Endothelial cell of umbilical vein (primary cell): Measurements from ENCODE around the gene MIPEP. TPM values are rescaled to one million over a fixed set of nuclear protein-coding genes. Genes with fewer than 3 reads are reported as not detected.

Source experiments
- BruUV-seq: library from RNA; stranded (reverse); fragments of 400-500 nt; replicated peaks from 2 replicates; lab custom pipeline; 2021; lab: Mats Ljungman, UMichigan
- CTCF ChIA-PET: fragments of 300-600, 350-600 bp; sonication (Branson Sonifier 250); formaldehyde crosslinking; loops from one replicate; lab custom pipeline; 2021; ENCODE audit warnings: antibody characterized with exemption, inconsistent platforms; lab: Charles Lee
- POLR2A ChIA-PET: fragments of 300-600, 350-600 bp; sonication (Branson Sonifier 250); formaldehyde crosslinking; loops from one replicate; lab custom pipeline; 2021; ENCODE audit warnings: antibody characterized with exemption, inconsistent platforms; lab: Charles Lee
- DNase-seq: peaks from one replicate; pipeline ENCODE4 v3.0.0-alpha.2; 2011; ENCODE audit warnings: low read depth, low spot score
- FAIRE-seq: peaks from 2 replicates; lab custom pipeline; 2011; peaks lifted over from hg19 to GRCh38; lab: Jason Lieb, UNC
- H2AFZ ChIP-seq: 2 replicates; pipeline ENCODE4 v1.6.0; 2012; ENCODE audit warnings: low read depth, low read length, control low read depth, inconsistent platforms
- H3K27ac ChIP-seq: 2 replicates; pipeline ENCODE4 v1.5.1; 2011; ENCODE audit warnings: low read depth, mild to moderate bottlenecking, control low read depth, low read length, moderate library complexity; ENCODE audit not compliant: insufficient read depth
- H3K27me3 ChIP-seq, 2 experiments: 2 replicates each; pipeline versions ENCODE4 v1.6.0 to v1.6.1; 2011; ENCODE audit warnings: low read length in 2 of 2, mixed read lengths in 1 of 2; ENCODE audit not compliant: control insufficient read depth in 2 of 2, insufficient read depth in 2 of 2
- H3K36me3 ChIP-seq, 2 experiments: 2 replicates in 1 of 2; 3 replicates in 1 of 2; pipeline ENCODE4 v1.5.1; 2011; ENCODE audit warnings: low read length in 2 of 2, mild to moderate bottlenecking in 1 of 2, moderate library complexity in 1 of 2; ENCODE audit not compliant: control insufficient read depth in 2 of 2, insufficient read depth in 2 of 2; ENCODE audit errors: extremely low read depth in 1 of 2
- H3K4me1 ChIP-seq: 3 replicates; pipeline ENCODE4 v1.5.1; 2011; ENCODE audit warnings: mild to moderate bottlenecking, low read length; ENCODE audit not compliant: control insufficient read depth, insufficient read depth; ENCODE audit errors: extremely low read depth
- H3K4me2 ChIP-seq: 2 replicates; pipeline ENCODE4 v1.6.1; 2011; ENCODE audit warnings: low read length, control low read depth, mixed read lengths; ENCODE audit not compliant: insufficient read depth
- H3K4me3 ChIP-seq, 3 experiments: fragments of 200-600 bp in 1 of 3; sonication (generic), shearing (Covaris generic) in 1 of 3; replicated peaks in 1 of 3; 2 replicates each; pipeline ENCODE4 v1.5.1; 2011 to 2016; ENCODE audit warnings: control low read depth in 3 of 3, low read length in 3 of 3, mild to moderate bottlenecking in 2 of 3, inconsistent platforms in 1 of 3, low read depth in 1 of 3, moderate library complexity in 1 of 3; ENCODE audit not compliant: insufficient read depth in 1 of 3
- H3K79me2 ChIP-seq: 2 replicates; pipeline ENCODE4 v1.6.0; 2012; ENCODE audit warnings: low read length, inconsistent platforms; ENCODE audit not compliant: control insufficient read depth, insufficient read depth
- H3K9ac ChIP-seq: replicated peaks from 2 replicates; pipeline ENCODE3; 2011; ENCODE audit warnings: low read length, control low read depth; ENCODE audit not compliant: insufficient read depth; ENCODE audit errors: extremely low read depth
- H3K9me1 ChIP-seq: replicated peaks from 3 replicates; pipeline ENCODE4 v1.6.0; 2011; ENCODE audit warnings: mild to moderate bottlenecking, low read length; ENCODE audit not compliant: control insufficient read depth, insufficient read depth; ENCODE audit errors: extremely low read depth
- H3K9me3 ChIP-seq: replicated peaks from 2 replicates; pipeline ENCODE4 v1.5.1; 2012; ENCODE audit warnings: low read length, inconsistent platforms; ENCODE audit not compliant: control insufficient read depth, insufficient read depth
- H4K20me1 ChIP-seq: replicated peaks from 2 replicates; pipeline ENCODE3; 2011; ENCODE audit warnings: mild to moderate bottlenecking, low read length; ENCODE audit not compliant: control insufficient read depth, insufficient read depth; ENCODE audit errors: extremely low read depth
- CTCF ChIP-seq, 2 donors: IDR thresholded peaks; 1 replicate in 1 of 2; 2 replicates in 1 of 2; pipeline ENCODE4 v1.5.1; 2011; ENCODE audit warnings: low read length in 2 of 2, mild to moderate bottlenecking in 2 of 2, moderate library complexity in 2 of 2, control low read depth in 1 of 2, inconsistent platforms in 1 of 2, low read depth in 1 of 2; ENCODE audit not compliant: insufficient read depth in 1 of 2; ENCODE audit errors: extremely low read depth in 1 of 2
- EZH2 ChIP-seq: IDR thresholded peaks from 2 replicates; pipeline ENCODE4 v1.6.1; 2012; ENCODE audit warnings: borderline replicate concordance, low read depth, mild to moderate bottlenecking, moderate library complexity, low read length, inconsistent platforms; ENCODE audit not compliant: severe bottlenecking
- FOS ChIP-seq: IDR thresholded peaks from 2 replicates; pipeline ENCODE4 v1.6.1; 2011; ENCODE audit warnings: mild to moderate bottlenecking, low read length, moderate library complexity, borderline replicate concordance; ENCODE audit not compliant: insufficient read depth
- GATA2 ChIP-seq: IDR thresholded peaks from 2 replicates; pipeline ENCODE4 v1.7.0; 2011; ENCODE audit warnings: low read depth, mild to moderate bottlenecking, moderate library complexity, mixed read lengths, low read length; ENCODE audit not compliant: insufficient read length, insufficient read depth
- JUN ChIP-seq: IDR thresholded peaks from 2 replicates; pipeline ENCODE4 v1.6.1; 2011; ENCODE audit warnings: borderline replicate concordance, low read depth; ENCODE audit not compliant: insufficient read length, insufficient read depth
- MAX ChIP-seq: IDR thresholded peaks from 2 replicates; pipeline ENCODE4 v1.6.1; 2011; ENCODE audit not compliant: insufficient read depth, insufficient read length
- POLR2A ChIP-seq: IDR thresholded peaks from 2 replicates; pipeline ENCODE4 v1.6.1; 2012; ENCODE audit warnings: low read depth, mild to moderate bottlenecking, control low read depth, low read length
- dilution Hi-C: fragments of 300-500 bp; cut with MboI; formaldehyde crosslinking; loops from one replicate; pipeline ENCODE4 v1.15.0; 2019; ENCODE audit warnings: low sequenced_read_pairs; ENCODE audit not compliant: extremely low pct_ligation_motif_present
- intact Hi-C: fragments of 100-400 bp; cut with micrococcal nuclease; formaldehyde crosslinking; loops from one replicate; pipeline ENCODE4 v1.10.0; 2022
- polyA plus RNA-seq, 4 experiments: library from polyadenylated mRNA; depleted of rRNA in 3 of 4; stranded (reverse) in 3 of 4; unstranded in 1 of 4; fragments of >200 nt; gene quantifications; 2 replicates each; pipeline versions ENCODE4 v1.2.1 to v1.2.3, GENCODE V29; 2011 to 2012; ENCODE audit warnings: missing spikeins in 1 of 4
- total RNA-seq: library from RNA; stranded (reverse); gene quantifications from 2 replicates; pipeline ENCODE4 v1.2.3, GENCODE V29; 2021

The MIPEP gene
- total and polyA plus RNA-seq, 2 donors (not counting 3 experiments of a cell fraction or from before 2014, with no cell fraction given), result 12.4 to 19.2 TPM

- Histone ChIP-seq H3K4me1 (no peaks in the 10 kb centered on the region), H3K4me2 (no peak overlapping the region), H3K36me3 (no peaks in the 10 kb centered on the region), H3K9ac (no peak overlapping the region), H3K27me3 (no peaks in the 10 kb centered on the region), H2AFZ (no peak overlapping the region), H3K9me3 (no peaks in the 10 kb centered on the region), H3K9me1 (no peaks in the 10 kb centered on the region), H3K27ac (no peak overlapping the region), H3K4me3 (no peak overlapping the region), H4K20me1 (no peaks in the 10 kb centered on the region), H3K79me2 (no peaks in the 10 kb centered on the region)
- TF ChIP-seq FOS (no peak), JUN (no peak), MAX (no peak), POLR2A (no peak), GATA2 (no peak), CTCF (IDR thresholded peaks at IDR 0.05; ENCODE audit: extremely low read depth in 1 of 2, insufficient read depth in 1 of 2, low read depth in 1 of 2, low read length in 2 of 2) (no peak), EZH2 (no peak)
- no peak for DNase-seq
- dilution Hi-C loops (no loop called here), intact Hi-C loops (no loop called here)
- no TSS peak for BruUV-seq
- no peak for FAIRE-seq
- POLR2A ChIA-PET, result no interaction called here
- CTCF ChIA-PET, result no interaction called here
Measured at GRCh38 chr13:23808803-23809202, 80.4 kb downstream of the MIPEP start.
